IPS-18c (cell line): Measurements from ENCODE around the gene MXD3.
"Not testable (repeated sequence)": the region's sequence is repeated elsewhere in the genome, so short reads cannot be mapped to it uniquely, and the experiment has no call there.

ENCODE experiments used
- H3K4me3 ChIP-seq: 2 replicates; pipeline ENCODE4 v1.7.0; 2013; ENCODE audit warnings: low read depth, mild to moderate bottlenecking, low read length, moderate library complexity; ENCODE audit not compliant: insufficient read depth
- H3K9me3 ChIP-seq: one replicate; pipeline ENCODE4 v1.6.1; 2013; ENCODE audit warnings: mild to moderate bottlenecking, low read length, moderate library complexity; ENCODE audit not compliant: control insufficient read depth, insufficient read depth

MXD3 gene

DNA sequence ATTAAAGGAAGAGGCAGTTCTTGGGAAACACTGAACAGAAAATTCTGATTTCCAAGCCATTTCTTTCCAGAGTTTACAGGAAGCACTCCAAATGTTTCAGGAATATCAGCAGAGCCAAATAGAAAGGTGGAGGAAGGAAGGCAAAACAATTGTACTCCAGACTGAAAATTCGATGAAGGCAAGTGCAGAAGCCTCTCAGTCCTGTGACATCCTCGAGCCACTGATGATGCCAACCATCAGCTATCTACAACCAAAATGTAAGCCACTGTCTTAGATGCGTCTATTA is 37.6 kb upstream of the MXD3 start:
- Histone ChIP-seq H3K4me3 (no peak overlapping the region), H3K9me3 (no peaks in the 10 kb centered on the region)

DNA sequence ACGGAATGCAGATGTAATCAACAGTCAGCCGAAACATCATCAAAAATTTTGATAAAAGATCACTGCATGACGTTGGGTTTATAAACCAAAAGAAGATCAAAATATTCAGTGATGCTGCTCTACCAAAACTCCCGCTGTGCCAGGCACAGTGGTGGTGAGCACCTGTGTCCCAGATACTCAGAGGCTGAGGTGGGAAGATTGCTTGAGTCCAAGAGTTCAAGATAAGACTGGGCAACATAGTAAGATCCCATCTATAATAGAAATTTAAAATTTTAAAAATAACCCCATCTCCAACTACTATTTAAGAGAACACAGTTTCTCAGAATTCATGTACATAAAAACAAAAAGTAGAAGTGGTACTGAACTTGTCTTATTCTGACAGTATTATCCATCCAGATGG is 36.0 kb upstream of the MXD3 start:
- H3K4me3 ChIP-seq = no peak overlapping the region
- H3K9me3 ChIP-seq = no peaks in the 10 kb centered on the region

DNA sequence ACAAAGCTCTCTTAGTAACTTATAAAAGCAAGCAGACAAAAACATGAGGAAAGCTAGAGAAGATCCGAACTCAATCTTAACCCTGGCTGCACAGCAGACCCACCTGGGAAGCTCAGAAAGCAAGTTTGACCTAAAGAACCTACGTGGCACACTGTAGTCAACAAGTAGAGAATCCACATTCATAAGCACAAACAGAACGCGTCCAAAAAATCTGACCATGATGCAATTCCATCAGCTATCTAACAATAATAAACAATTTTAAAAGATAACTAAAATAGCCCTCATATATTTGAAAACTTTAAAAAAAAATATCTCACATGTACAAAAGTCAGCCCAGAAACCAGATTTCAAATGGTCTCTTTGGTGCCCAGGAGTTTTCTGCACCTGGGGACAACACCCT is 35.1 kb upstream of the MXD3 start:
- Histone ChIP-seq H3K9me3 (no peaks in the 10 kb centered on the region), H3K4me3 (no peak overlapping the region)

DNA sequence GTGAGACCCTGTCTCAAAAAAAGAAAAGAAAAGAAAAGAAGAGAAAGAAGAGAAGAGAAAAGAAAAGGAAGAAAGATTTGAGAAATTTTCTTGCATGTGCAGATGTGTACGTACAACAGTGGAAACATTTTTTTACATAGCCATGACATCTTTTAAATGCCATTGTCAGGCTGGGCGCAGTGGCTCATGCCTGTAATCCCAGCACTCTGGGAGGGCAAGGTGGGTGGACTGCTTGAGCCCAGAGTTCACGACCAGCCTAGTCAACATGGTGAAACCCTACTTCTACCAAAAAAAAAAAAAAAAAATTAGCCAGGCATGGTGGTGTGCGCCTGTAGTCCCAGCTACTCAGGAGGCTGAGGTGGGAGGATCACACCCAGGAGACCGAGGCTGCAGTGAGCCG is 33.2 kb upstream of the MXD3 start:
- H3K4me3 ChIP-seq = no peak overlapping the region
- H3K9me3 ChIP-seq = no peaks in the 10 kb centered on the region

DNA sequence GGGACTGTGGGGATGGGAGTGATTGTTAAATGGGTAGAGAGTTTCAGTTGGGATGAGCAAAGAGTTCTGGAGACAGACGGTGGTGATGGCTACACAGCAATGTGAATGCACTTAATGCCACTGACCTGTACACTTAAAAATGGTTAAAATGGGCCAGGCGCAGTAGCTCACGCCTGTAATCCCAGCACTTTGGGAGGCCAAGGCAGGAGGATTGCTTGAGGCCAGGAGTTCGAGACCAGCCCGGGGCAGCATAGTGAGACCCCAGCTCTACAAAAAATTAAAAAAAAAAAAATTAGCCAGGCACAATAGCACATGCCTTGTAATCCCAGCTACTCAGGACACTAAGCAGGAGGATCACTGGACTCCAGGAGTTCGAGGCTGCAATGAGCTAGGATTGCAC is 32.1 kb upstream of the MXD3 start:
- Histone ChIP-seq H3K9me3 (no peaks in the 10 kb centered on the region), H3K4me3 (no peak overlapping the region)

DNA sequence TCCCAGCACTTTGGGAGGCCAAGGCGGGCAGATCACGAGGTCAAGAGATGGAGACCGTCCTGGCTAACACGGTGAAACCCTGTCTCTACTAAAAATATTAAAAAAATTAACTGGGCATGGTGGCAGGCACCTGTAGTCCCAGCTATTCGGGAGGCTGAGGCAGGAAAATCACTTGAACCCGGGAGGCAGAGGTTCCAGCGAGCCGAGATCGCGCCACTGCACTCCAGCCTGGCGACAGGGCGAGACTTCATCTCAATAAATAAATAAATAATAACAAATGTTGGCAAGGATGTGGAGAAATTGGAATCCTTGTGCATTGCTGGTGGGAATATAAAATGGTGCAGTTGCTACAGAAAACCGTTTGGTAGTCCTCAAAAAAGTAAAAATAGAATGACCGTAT is 31.3 kb upstream of the MXD3 start:
- not testable (repeated sequence) for H3K9me3 ChIP-seq, H3K4me3 ChIP-seq

DNA sequence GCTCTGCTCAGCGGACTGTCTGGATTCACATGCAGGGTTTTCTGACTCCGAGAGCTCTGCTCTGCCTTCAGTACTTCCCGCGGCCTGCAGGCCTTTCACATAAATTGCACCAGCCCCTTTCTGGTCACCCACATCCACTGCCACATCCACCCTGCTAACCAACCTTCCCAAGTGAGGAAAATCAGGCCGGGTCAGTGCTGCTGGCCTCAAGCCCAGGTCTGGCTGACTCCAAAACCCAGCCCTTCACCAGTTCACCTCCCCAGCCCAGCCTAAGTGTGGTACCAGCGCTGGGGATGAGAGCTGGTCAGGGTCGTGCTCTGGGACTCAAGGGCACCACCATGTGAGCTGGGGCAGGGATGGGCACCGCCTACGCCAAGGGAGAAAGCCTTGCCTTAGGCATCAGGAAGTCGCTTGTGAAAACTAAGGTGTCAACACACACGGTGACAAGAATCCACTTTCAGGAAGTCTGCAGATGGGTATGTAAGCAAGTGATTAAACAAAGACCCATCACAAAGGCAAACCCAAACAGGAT is 27.5 kb upstream of the MXD3 start:
- H3K4me3 ChIP-seq = no peak overlapping the region
- H3K9me3 ChIP-seq = no peaks in the 10 kb centered on the region

DNA sequence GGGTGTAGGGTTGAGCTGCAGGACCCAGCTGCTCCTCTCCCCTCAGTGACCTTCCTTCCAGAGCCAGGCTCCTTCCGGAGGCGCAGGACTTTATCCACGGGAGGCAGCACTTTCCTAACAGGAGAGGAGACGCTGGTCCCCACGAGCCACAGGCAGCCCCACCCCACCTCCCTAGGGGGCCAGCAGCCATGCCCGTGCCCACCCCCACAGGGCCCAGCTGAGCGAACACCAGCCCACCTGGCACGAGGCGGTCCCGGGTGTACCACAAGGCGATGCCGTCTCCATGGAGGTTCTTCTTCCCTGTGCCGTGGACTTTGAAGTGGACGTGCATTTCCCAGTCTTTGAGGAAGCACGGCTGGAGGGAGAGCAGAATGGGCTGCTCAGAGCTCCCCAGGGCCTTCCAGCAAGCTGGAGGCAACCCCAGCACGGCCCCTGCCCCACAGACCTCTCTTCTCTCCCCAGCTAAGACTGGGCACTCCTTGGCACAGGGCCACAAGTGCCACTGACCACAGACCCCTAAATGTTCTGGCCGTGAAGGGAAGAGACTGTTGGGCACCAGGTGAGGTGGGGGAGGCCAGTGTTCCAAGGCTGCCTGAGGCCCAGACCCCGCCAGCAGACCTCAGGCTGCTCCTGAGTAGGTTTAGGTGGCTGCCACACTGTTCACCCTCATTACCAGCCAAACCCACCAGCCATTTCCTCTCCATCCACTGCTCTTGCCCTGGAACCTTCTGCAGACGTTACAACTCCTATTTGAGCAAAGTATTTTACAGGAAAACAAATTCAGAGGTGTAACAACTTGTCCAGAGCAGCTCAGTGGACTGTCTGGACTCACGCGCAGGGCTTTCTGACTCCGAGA is 26.8 kb upstream of the MXD3 start:
- H3K9me3 ChIP-seq = no peaks in the 10 kb centered on the region
- H3K4me3 ChIP-seq = no peak overlapping the region

DNA sequence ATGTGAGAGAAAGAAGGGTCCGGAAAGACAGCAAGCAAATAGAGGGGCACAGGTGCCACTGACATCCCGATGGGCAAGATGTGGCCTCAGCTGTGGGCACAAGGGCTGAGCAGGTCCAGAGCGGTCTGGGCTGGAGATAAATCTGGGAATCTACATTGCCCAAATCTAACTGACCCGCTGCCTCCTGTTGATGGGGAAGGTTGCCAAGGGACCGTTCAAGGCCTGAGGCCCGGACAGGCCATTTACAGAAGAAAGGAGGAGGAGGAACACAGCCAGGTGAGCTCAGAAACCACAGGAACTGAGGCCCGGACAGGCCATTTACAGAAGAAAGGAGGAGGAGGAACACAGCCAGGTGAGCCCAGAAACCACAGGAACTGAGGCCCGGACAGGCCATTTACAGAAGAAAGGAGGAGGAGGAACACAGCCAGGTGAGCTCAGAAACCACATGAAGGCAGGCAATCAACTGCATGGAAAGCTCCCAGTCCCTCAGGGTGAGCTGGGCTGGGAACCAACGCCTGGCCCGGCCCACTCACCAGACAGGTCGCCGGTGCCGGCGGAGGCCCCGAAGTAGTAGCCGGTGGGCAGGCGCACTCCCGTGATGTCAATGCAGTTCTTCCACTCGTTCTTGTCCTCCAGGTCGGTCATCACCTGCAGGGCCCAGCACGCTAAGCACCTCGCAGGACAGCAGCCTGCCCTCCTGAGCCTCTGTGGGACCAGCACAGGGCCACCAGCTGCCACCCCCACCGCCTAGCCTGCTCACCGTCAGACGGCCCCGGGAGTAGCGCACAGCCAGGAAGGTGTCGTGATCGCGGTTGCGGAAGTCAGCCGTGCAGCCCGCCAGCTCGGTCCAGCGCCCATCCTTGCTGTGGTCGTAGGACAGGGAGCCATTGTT is 25.2 kb upstream of the MXD3 start:
- H3K9me3 ChIP-seq = no peaks in the 10 kb centered on the region
- no peak overlapping the region for H3K4me3 ChIP-seq

DNA sequence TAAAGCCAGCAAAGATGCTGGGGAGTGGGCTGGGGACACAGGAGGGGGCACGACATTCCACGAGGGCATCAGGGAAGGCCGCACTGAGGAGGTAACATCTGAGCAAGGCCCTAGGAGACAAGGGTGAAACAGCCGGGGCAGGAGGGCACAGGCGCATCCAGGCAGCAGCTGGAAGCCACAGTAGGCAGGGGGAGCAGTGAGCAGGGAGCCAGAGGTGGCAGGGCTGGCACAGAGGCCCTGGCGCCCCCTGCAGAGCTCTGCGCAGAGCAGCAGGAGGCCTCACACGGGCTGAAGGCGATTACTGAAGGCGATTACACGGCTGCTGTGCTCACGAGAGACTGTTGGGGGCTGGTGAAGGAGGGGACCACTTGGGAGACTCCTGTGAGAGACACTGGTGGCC is 24.4 kb upstream of the MXD3 start:
- H3K4me3 ChIP-seq = no peak overlapping the region
- no peaks in the 10 kb centered on the region for H3K9me3 ChIP-seq

DNA sequence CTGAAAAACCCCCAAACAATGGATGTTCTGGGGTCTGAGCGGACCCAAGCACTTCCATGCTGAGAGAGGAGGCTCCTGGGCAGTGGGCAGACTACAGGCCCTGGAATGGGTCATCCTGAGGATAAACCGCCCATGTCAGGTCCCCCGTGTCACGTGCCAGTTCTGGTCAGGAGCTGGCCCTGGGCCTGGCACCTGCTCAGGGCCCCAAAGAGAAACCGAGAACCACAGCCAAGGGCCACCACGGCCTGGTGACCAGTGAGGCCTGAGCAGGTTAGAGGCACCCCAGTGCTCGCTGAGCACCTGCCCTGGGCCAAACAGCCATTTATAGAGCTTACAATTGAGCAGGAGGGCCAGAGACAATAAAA is 24.0 kb upstream of the MXD3 start:
- Histone ChIP-seq H3K4me3 (no peak overlapping the region), H3K9me3 (no peaks in the 10 kb centered on the region)

DNA sequence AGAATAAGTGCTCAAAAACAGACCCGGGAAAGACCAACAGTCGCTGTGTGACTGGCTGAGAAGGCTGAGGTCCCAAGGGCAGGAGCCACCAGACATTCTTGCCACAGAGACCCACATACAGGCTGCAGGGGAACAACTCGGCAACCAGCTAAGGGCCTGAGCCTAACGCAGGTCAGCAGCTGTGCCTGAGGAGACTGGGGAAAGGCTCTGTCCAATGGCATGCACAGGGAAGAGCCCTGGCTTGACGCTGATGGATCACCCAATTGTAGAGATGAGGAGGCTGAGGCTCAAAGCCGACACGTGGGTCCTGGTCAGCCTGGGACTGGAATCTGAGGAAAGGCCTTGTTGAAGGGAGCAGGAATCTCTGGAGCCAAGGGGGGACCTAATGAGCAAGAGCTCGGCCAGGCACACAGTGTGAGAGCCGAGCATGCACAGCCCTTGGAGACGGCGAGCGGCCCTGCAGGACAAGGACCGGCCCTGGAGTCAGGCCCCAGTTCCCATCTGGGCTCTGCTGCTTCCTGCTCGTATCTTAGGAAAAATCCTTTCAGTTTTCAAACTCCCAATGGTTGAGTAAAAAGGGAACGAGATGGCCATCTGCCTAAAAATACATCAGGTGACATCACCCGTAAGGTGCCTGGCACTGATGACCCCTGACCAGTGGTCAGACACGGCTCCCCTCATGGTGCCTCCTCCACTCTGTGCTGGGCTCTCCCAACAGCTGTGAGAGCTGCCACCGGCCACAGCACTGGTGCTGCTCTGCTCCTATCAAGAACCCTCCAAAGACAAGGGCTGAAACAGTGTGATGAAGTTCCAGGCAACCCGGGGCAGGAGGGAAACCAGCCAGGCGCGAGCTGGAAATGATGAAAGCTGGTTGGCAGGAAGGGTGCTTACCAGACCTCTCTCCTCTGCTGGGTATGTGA is 23.3 kb upstream of the MXD3 start:
- H3K9me3 ChIP-seq = no peaks in the 10 kb centered on the region
- H3K4me3 ChIP-seq = no peak overlapping the region

DNA sequence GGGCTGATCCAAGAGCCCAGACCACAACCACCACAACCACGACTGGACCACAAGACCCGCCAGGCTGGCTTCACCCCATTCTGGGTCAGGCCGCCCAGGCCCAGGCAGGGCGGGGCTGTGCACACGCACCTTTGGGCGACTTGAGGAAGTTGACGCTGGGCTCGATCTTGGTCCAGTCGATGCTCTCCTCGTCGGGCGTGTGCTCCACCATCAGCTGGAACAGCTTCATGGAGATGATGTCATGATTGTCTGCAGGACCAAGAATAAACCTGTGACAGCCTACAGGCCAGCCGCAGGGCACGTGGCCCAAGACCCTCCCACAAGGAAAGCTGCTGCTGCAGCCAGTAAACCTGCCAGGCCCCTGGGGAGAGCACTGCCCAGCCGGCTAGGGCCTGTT is 22.5 kb upstream of the MXD3 start:
- no peaks in the 10 kb centered on the region for H3K9me3 ChIP-seq
- no peak overlapping the region for H3K4me3 ChIP-seq

DNA sequence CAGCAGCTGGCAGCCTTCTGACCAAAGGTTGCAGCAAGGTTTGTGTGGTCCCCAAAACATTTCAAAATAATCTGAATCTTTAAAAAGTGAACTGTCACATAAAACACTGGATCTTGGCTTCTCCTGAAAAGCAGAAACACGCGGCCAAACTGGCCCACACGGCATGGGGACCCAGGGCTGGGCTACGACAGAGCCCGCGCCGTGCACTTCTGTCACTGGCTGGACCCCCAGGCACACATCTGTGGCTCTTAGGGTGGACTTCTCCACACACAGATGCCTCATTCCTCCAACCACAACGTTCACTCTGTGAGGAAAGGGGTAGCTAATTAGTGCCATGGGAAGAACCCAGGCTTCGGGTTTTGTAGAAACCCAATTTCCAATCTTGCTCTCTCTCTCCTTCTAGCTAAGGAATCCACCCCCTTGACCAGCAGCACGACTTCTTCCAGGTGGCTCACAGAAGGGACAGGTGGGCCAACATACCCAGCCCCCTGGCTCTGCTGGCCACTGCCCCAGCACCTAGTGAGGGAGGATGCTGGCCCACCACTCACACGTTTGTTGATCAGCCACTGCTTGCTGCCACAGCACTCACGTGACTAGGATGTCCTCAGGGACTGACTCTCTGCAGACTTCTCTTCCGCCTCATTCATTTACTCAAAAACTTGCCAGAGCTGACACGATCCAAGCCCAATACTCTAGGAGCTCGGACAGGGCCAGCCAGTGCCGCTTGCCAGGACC is 21.9 kb upstream of the MXD3 start:
- H3K4me3 ChIP-seq = no peak overlapping the region

DNA sequence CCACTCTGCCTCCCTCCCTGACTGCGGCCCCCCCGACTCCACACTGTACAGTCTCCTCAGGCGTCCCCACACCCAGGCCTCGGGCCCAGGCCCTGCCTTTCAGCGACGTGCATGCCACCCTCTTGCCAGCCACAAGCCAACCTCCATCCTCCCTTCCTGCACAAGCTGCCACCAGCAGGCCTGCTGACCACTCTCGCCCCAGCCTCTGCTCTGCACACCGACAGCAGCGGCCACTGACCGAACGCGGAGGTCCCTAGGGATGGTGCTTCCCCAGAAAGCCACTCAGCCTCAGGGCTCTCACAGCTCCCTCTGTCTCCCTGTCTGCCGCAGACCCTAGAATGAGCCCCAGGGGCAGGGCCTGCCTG is 21.2 kb upstream of the MXD3 start:
- no peak overlapping the region for H3K4me3 ChIP-seq

More for the DNA sequence above, 21.9 kb upstream of the MXD3 start:
- no peaks in the 10 kb centered on the region for H3K9me3 ChIP-seq

DNA sequence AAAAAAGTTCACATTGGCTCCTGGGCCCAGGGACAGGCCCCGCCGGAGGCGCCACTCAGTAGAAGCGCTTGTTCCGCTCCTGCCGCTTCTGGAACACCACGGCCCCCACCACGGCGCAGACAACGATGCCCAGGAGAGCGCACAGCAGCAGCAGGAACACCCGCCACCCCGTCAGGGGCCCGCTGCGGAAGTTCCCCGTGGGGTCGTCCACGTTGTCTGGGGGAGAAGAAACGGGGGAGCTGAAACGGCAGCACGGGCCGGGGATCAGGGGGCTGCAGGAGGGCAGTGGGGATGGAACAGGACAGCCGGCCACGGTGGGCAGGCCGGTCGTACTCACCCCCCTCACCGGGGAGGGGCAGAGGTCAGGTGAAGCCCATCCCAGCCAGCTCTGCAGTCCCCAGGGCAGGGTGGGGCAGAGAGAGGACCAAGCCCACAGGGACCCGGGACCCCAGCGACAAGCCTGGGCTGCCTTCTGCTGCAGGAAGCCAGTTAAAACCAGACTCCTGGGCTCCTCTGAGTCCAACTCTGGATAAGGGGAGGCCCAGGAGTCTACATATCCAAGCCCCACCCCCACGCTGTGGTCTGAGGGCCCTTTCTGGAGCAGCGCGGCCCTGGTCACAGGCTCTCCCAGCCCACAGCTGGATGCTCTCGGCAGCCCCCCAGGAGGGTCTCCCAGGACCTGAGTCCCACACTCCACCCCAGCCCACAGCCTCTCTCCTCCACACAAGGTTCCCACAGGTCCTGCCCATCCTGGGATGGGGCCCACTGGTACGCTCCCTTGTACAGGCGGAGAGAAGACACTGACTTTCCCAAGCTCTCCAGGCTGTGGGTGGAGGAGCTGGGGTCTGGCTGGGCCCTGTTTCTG is 20.6 kb upstream of the MXD3 start:
- Histone ChIP-seq H3K9me3 (no peaks in the 10 kb centered on the region), H3K4me3 (no peak overlapping the region)

More for the DNA sequence above, 21.2 kb upstream of the MXD3 start:
- H3K9me3 ChIP-seq = no peaks in the 10 kb centered on the region
